Panc1 (cell line): Measurements from ENCODE around the gene LAMB1. TPM values are rescaled to one million over a fixed set of nuclear protein-coding genes. Genes with fewer than 3 reads are reported as not detected.

ENCODE experiments used
- ATAC-seq: fragments of 200-7000 bp; cut with Tn5 transposase; 2 replicates; pipeline ENCODE4 v1.9.1; 2020; ENCODE audit warnings: mild to moderate bottlenecking, moderate library complexity
- BruUV-seq: library from RNA; stranded (reverse); fragments of 400-500 nt; replicated peaks from 2 replicates; lab custom pipeline; 2021; lab: Mats Ljungman, UMichigan
- CTCF ChIA-PET: fragments of 300-600 bp; sonication (Branson Sonifier 250); formaldehyde crosslinking; loops from one replicate; lab custom pipeline; 2022; ENCODE audit warnings: antibody characterized with exemption; lab: Charles Lee
- POLR2A ChIA-PET: fragments of 300-600 bp; sonication (Branson Sonifier 250); formaldehyde crosslinking; loops from one replicate; lab custom pipeline; 2022; ENCODE audit warnings: antibody characterized with exemption; lab: Charles Lee
- DNase-seq: peaks from one replicate; pipeline ENCODE4 v3.0.0-alpha.2; 2010; ENCODE audit warnings: low read depth, low spot score
- H3K27ac ChIP-seq: 2 replicates; pipeline ENCODE4 v1.5.1; 2011; ENCODE audit warnings: mild to moderate bottlenecking, low read length, inconsistent platforms
- H3K27me3 ChIP-seq: fragments of 200-500 bp; sonication (Bioruptor generic); 2 replicates; pipeline ENCODE4 v1.6.0; 2014; ENCODE audit warnings: low read length, inconsistent platforms; ENCODE audit not compliant: control insufficient read depth, insufficient read depth
- H3K36me3 ChIP-seq: fragments of 200-500 bp; sonication (Bioruptor generic); 2 replicates; pipeline ENCODE4 v1.5.1; 2014; ENCODE audit warnings: inconsistent platforms, mild to moderate bottlenecking, low read length, moderate library complexity; ENCODE audit not compliant: control insufficient read depth, insufficient read depth
- H3K4me1 ChIP-seq: 2 replicates; pipeline ENCODE4 v1.5.1; 2011; ENCODE audit warnings: inconsistent platforms, mild to moderate bottlenecking, low read length, moderate library complexity; ENCODE audit not compliant: control insufficient read depth, insufficient read depth
- H3K4me3 ChIP-seq, 2 experiments: 2 replicates each; pipeline ENCODE4 v1.5.1; 2011 to 2012; ENCODE audit warnings: low read depth in 2 of 2, low read length in 2 of 2, mild to moderate bottlenecking in 2 of 2, inconsistent platforms in 1 of 2, moderate library complexity in 1 of 2
- H3K9me3 ChIP-seq: fragments of 200-500 bp; sonication (Bioruptor generic); 2 replicates; pipeline ENCODE4 v1.5.1; 2014; ENCODE audit warnings: low read depth, mild to moderate bottlenecking, inconsistent platforms, low read length, moderate library complexity; ENCODE audit not compliant: control insufficient read depth, insufficient read depth
- POLR2AphosphoS5 ChIP-seq: IDR thresholded peaks from 2 replicates; pipeline ENCODE4 v1.6.1; 2012; ENCODE audit warnings: mild to moderate bottlenecking, low read depth, low read length, moderate library complexity
- SIN3A ChIP-seq: IDR thresholded peaks from 2 replicates; pipeline ENCODE4 v1.6.1; 2012; ENCODE audit warnings: low read depth, mild to moderate bottlenecking, low read length, moderate library complexity, borderline replicate concordance; ENCODE audit not compliant: insufficient read depth
- TCF7L2 ChIP-seq: IDR thresholded peaks from 2 replicates; pipeline ENCODE4 v1.6.1; 2011; ENCODE audit warnings: mild to moderate bottlenecking, low read depth, low read length, inconsistent platforms
- in situ Hi-C: cut with HindIII; loops from 2 replicates; pipeline ENCODE4 v1.10.0; 2016; ENCODE audit warnings: low sequenced_read_pairs, low pct_unique_long_range_greater_than_20kb
- intact Hi-C: fragments of 100-400 bp; cut with micrococcal nuclease; formaldehyde crosslinking; loops from one replicate; pipeline ENCODE4 v1.10.0; 2022; ENCODE audit not compliant: unreplicated experiment
- total RNA-seq: library from RNA; stranded (reverse); gene quantifications from one replicate; pipeline ENCODE4 v1.2.1, GENCODE V29; 2021; ENCODE audit not compliant: unreplicated experiment
- TF ChIP-seq, protein P1 (sequence below), 2 experiments: IDR thresholded peaks; 2 replicates each; pipeline ENCODE4 v1.6.1; 2011 to 2012; ENCODE audit warnings: low read depth in 2 of 2, control low read depth in 1 of 2, low read length in 1 of 2, mild to moderate bottlenecking in 1 of 2, moderate library complexity in 1 of 2; ENCODE audit not compliant: insufficient read depth in 1 of 2
- TF ChIP-seq, protein P2 (sequence below): fragments of 450-650 bp; IDR thresholded peaks from 2 replicates; pipeline ENCODE4 v1.5.1; 2017; ENCODE audit warnings: mild to moderate bottlenecking

The LAMB1 gene
- total RNA-seq, 1 experiment from 2014 or later: 204 TPM

DNA sequence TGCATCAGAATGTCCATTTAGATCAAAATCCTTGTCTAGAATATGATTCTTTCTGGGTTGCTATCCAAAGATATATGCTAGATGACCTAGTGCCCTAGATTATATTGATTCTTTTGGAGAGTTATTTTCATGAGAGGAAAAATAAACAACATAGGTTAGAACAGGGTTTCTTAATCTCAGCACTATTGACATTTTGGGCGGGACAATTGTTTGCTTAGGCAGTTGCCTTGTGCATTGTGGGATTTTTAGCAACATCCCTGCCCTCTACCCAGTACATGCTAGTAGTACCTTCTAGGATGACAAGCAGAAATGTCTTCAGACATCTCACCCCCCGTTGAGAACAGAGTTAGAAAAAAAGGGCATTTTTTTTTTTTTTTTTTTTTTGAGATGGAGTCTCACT, 25.1 kb upstream of the LAMB1 start:
- no peak for DNase-seq
- no peak for TF ChIP-seq POLR2AphosphoS5
- TF ChIP-seq, protein P1, sequence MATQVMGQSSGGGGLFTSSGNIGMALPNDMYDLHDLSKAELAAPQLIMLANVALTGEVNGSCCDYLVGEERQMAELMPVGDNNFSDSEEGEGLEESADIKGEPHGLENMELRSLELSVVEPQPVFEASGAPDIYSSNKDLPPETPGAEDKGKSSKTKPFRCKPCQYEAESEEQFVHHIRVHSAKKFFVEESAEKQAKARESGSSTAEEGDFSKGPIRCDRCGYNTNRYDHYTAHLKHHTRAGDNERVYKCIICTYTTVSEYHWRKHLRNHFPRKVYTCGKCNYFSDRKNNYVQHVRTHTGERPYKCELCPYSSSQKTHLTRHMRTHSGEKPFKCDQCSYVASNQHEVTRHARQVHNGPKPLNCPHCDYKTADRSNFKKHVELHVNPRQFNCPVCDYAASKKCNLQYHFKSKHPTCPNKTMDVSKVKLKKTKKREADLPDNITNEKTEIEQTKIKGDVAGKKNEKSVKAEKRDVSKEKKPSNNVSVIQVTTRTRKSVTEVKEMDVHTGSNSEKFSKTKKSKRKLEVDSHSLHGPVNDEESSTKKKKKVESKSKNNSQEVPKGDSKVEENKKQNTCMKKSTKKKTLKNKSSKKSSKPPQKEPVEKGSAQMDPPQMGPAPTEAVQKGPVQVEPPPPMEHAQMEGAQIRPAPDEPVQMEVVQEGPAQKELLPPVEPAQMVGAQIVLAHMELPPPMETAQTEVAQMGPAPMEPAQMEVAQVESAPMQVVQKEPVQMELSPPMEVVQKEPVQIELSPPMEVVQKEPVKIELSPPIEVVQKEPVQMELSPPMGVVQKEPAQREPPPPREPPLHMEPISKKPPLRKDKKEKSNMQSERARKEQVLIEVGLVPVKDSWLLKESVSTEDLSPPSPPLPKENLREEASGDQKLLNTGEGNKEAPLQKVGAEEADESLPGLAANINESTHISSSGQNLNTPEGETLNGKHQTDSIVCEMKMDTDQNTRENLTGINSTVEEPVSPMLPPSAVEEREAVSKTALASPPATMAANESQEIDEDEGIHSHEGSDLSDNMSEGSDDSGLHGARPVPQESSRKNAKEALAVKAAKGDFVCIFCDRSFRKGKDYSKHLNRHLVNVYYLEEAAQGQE (IDR thresholded peaks at IDR 0.05; ENCODE audit: insufficient read depth in 1 of 2, low read depth in 2 of 2, low read length in 1 of 2): no peak
- no peak for TF ChIP-seq TCF7L2
- no peak for TF ChIP-seq SIN3A
- TF ChIP-seq, protein P2, sequence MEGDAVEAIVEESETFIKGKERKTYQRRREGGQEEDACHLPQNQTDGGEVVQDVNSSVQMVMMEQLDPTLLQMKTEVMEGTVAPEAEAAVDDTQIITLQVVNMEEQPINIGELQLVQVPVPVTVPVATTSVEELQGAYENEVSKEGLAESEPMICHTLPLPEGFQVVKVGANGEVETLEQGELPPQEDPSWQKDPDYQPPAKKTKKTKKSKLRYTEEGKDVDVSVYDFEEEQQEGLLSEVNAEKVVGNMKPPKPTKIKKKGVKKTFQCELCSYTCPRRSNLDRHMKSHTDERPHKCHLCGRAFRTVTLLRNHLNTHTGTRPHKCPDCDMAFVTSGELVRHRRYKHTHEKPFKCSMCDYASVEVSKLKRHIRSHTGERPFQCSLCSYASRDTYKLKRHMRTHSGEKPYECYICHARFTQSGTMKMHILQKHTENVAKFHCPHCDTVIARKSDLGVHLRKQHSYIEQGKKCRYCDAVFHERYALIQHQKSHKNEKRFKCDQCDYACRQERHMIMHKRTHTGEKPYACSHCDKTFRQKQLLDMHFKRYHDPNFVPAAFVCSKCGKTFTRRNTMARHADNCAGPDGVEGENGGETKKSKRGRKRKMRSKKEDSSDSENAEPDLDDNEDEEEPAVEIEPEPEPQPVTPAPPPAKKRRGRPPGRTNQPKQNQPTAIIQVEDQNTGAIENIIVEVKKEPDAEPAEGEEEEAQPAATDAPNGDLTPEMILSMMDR: no peak
- POLR2A ChIA-PET: no interaction called here
- no peaks in the 10 kb centered on the region for H3K9me3 ChIP-seq
- CTCF ChIA-PET: no interaction called here
- BruUV-seq: no TSS peak
- H3K27me3 ChIP-seq: no peaks in the 10 kb centered on the region
- H3K36me3 ChIP-seq: no peaks in the 10 kb centered on the region
- H3K4me1 ChIP-seq: no peaks in the 10 kb centered on the region; the same call in 1 of the 2 replicates
- intact Hi-C loops: no loop called here
- ATAC-seq: peak; percentile 58; the same call in 1 of the 2 replicates
- in situ Hi-C loops: no loop called here
- H3K27ac ChIP-seq: no peak overlapping the region
- no peak overlapping the region for H3K4me3 ChIP-seq

DNA sequence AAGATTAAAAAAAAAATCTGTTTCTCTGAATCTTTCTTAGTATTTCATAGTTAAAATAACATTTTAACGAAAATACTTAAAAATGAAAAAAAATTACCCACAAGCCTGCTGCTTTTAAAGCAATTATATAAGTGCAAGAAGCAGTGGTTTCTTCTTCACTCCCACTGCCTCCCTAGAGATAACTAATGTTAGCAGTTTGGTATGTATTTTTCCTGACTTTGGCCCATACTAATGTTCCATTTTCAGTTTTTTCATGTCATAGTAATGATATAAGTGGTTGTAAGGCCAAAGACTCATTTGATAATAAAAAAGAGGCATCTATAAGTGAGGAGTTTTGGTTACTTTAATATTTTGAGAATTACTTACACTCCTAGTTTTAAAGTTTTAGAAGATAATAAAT, 24.3 kb upstream of the LAMB1 start:
- CTCF ChIA-PET: no interaction called here
- H3K36me3 ChIP-seq: no peaks in the 10 kb centered on the region
- in situ Hi-C loops: no loop called here

More for the DNA sequence above, 24.3 kb upstream of the LAMB1 start:
- intact Hi-C loops: no loop called here
- no peaks in the 10 kb centered on the region; the same call in 1 of the 2 replicates for H3K4me1 ChIP-seq
- POLR2A ChIA-PET: no interaction called here
- H3K27ac ChIP-seq: no peak overlapping the region
- H3K27me3 ChIP-seq: no peaks in the 10 kb centered on the region
- no peaks in the 10 kb centered on the region for H3K9me3 ChIP-seq
- ATAC-seq (no peak), DNase-seq (no peak)
- BruUV-seq: no TSS peak
- TF ChIP-seq SIN3A: no peak
- TF ChIP-seq, protein P2: no peak
- TF ChIP-seq, protein P1 (IDR thresholded peaks at IDR 0.05; ENCODE audit: insufficient read depth in 1 of 2, low read depth in 2 of 2, low read length in 1 of 2): no peak
- TF ChIP-seq TCF7L2: no peak
- TF ChIP-seq POLR2AphosphoS5: no peak
- no peak overlapping the region for H3K4me3 ChIP-seq
